Ectodermal cell (in vitro differentiated cells): Measurements from ENCODE around the gene ITGA11.

Experiments
- H3K27ac ChIP-seq: 2 replicates; pipeline ENCODE4 v1.7.0; 2013; ENCODE audit warnings: mild to moderate bottlenecking, low read depth, low read length; ENCODE audit not compliant: insufficient read depth, poor library complexity, severe bottlenecking
- H3K27me3 ChIP-seq: 2 replicates; pipeline ENCODE4 v1.7.0; 2013; ENCODE audit warnings: mild to moderate bottlenecking, low read length; ENCODE audit not compliant: insufficient read depth, control insufficient read depth, poor library complexity, severe bottlenecking
- H3K36me3 ChIP-seq: one replicate; pipeline ENCODE4 v1.7.0; 2013; ENCODE audit warnings: low read length; ENCODE audit not compliant: control insufficient read depth, insufficient read depth
- H3K4me1 ChIP-seq: one replicate; pipeline ENCODE4 v1.7.0; 2013; ENCODE audit warnings: low read length; ENCODE audit not compliant: control insufficient read depth, insufficient read depth
- H3K4me3 ChIP-seq: 2 replicates; pipeline ENCODE4 v1.7.0; 2013; ENCODE audit warnings: low read depth, low read length, control low read depth; ENCODE audit not compliant: insufficient read depth
- H3K9me3 ChIP-seq: 2 replicates; pipeline ENCODE4 v1.7.0; 2013; ENCODE audit warnings: mild to moderate bottlenecking, low read length, moderate library complexity; ENCODE audit not compliant: control insufficient read depth
- WGBS, 2 experiments: methylation state at CpG; one replicate each; pipeline ENCODE4 v1.1.7; 2013; ENCODE audit warnings: missing lambda C conversion rate in 2 of 2; 5-methylcytosine and 5-hydroxymethylcytosine counted together

ITGA11 gene

DNA sequence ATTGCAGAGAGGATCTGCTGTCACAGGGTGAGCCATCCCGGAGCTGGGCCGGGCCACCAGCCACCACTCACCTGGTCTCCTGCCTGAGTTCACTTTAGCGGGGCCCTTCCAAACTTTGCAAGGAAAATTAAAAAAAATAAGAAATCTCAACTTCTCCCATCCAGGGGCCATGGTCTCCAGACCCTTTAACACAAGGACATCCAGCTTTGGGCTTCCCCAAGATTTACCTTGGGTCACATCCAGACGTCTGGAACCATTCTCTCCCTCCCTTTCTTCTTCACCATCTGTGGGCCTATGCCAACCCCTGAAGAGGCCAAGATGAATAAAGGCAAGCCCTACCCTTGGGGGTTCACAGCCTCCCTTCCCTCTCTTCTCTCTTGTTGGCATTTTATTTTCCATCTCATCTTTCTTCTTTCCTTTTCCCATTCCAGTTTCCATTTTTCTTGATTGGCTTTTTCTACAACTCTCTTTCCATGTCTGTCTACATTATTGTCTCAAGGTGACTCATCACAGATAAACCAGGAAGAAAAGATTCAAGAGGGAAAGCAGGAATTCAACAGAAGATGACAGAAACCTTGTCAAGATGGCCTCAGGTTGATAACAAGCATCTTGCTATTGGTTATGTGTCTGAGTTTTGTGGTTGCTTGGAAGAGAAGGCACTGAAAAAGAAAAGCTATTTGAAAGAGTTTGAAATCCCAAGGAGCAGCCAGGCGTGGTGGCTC is 49.5 kb downstream of the ITGA11 start:
- Histone ChIP-seq H3K27me3 (no peaks in the 10 kb centered on the region), H3K27ac (no peak overlapping the region)
- WGBS, 2 experiments = 89 to 90% methylated on average over 5 of the region's 5 CpGs

GRCh38 chr15:68380456-68380855 is 51.5 kb downstream of the ITGA11 start:
- no peaks in the 10 kb centered on the region for H3K4me1 ChIP-seq
- H3K27ac ChIP-seq = no peak overlapping the region
- no peaks in the 10 kb centered on the region for H3K36me3 ChIP-seq
- H3K4me3 ChIP-seq = no peak overlapping the region
- H3K9me3 ChIP-seq = no peaks in the 10 kb centered on the region
- WGBS, 2 experiments = 95 to 98% methylated on average over 5 of the region's 5 CpGs
- no peaks in the 10 kb centered on the region for H3K27me3 ChIP-seq

More for the DNA sequence above, 49.5 kb downstream of the ITGA11 start:
- Histone ChIP-seq H3K4me3 (no peak overlapping the region), H3K4me1 (no peaks in the 10 kb centered on the region), H3K9me3 (no peaks in the 10 kb centered on the region), H3K36me3 (no peaks in the 10 kb centered on the region)

DNA sequence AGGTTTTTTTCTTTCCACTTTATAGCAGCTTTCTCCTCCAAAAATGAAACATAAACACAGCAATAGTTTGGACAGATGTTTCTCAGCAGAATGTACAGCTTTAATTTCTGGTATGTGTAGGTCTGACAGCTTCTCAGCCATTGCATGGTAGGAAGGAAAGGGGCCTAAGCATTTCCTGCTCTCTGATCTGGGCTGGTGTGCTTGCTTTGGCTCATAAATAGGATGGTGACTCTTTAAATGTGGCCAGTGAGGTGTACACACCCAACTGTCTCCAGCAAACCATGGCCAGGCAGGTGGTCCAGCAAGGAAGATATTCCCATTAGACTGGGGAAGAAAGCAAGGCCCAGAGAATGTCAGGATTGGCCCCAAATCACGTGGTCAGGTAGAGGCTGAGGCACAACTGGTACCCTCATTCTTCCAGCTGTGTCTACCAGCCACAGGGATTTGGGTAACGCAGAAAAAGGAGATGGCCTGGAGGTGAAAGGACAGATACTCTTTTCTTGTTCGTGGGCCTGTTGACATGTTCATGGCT is 52.1 kb downstream of the ITGA11 start:
- Histone ChIP-seq H3K9me3 (no peaks in the 10 kb centered on the region), H3K27ac (no peak overlapping the region), H3K4me3 (no peak overlapping the region), H3K4me1 (no peaks in the 10 kb centered on the region), H3K27me3 (no peaks in the 10 kb centered on the region), H3K36me3 (no peaks in the 10 kb centered on the region)
- WGBS, 2 experiments = 83 to 84% methylated on average over 3 of the region's 3 CpGs

- Histone ChIP-seq H3K4me1 (no peaks in the 10 kb centered on the region), H3K27ac (no peak overlapping the region), H3K4me3 (no peak overlapping the region), H3K9me3 (no peaks in the 10 kb centered on the region), H3K27me3 (no peaks in the 10 kb centered on the region), H3K36me3 (no peaks in the 10 kb centered on the region)
- 90 to 92% methylated on average over 8 of the region's 8 CpGs for whole genome bisulfite sequencing, 2 experiments
Observed at GRCh38 chr15:68379058-68379758, 52.8 kb downstream of the ITGA11 start.

DNA sequence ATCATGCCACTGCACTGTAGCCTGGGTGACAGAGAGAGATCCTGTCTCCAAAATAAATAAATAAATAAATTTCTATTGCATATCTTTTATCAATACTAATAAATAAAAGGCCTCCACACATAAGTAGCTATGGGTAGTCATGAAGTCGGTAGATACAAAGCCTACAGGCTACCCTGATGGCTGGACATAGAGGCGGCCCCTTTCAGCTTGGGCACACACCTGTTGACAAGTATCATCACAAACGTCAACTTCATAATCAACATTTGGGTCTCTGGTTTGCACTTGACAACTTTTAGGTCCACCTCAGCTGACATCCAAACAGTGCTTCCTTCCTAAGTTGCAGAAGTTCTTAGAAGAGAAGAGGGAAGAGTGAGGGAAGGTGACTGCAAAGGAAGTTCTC is 53.4 kb downstream of the ITGA11 start:
- no peak overlapping the region for H3K4me3 ChIP-seq
- H3K27me3 ChIP-seq = no peaks in the 10 kb centered on the region
- no peaks in the 10 kb centered on the region for H3K9me3 ChIP-seq
- no peaks in the 10 kb centered on the region for H3K4me1 ChIP-seq
- no peak overlapping the region for H3K27ac ChIP-seq
- H3K36me3 ChIP-seq = no peaks in the 10 kb centered on the region
- WGBS, 2 experiments = 95 to 98% methylated on average over 3 of the region's 3 CpGs

DNA sequence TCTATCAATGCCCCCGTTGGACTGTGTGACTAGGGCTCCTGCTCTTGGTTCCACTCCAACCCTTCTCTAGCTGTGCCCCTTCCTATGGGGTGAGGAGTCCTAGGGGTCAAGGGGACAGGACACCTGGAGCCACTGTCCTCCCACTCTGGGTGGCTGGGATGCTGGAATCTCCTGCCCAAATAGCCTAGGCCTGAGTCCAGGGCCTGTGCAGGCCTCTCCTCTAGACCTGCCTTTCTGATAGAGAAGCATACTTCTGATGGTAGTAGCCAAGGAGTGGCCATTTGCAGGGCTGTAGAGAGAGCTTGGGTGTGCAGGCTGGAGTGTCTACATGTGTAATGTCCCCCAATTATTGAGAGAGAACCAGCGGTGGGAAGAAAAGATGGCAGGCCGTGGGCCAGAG is 54.2 kb downstream of the ITGA11 start:
- Histone ChIP-seq H3K36me3 (no peaks in the 10 kb centered on the region), H3K9me3 (no peaks in the 10 kb centered on the region), H3K27ac (no peak overlapping the region), H3K27me3 (no peaks in the 10 kb centered on the region), H3K4me1 (no peaks in the 10 kb centered on the region), H3K4me3 (no peak overlapping the region)
- WGBS, 2 experiments = 98% methylated on average over 2 to 3 of the region's 3 CpGs

DNA sequence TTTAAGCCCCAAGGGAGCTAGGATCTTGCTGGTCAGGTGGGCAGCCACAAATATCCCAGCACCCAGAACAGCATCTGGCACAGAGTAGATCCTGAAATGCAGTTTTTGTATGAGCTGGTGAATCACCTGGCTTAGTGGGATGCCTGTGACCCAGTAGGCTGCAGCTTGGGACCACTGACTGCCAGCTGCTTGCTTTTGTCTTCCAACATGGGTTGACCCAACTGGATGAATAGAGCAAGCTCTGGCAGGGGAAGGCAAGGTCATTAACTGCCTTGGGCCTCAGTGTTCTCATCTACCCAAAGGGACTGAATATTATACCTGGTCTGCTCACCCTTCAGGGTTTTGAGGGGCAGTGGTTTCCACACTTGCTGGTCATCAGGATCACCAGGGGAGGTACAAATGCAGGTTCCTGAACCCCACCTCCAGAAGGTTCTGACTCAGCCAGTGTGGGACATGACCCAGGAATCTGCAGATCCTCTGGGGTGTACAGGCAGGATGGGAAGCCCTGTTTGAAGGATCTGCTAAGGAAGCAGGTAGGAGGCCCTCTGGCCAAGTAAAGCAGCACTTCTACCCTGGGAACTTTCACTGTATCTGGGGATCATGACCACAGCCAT is 55.4 kb downstream of the ITGA11 start:
- no peak overlapping the region for H3K4me3 ChIP-seq
- no peaks in the 10 kb centered on the region for H3K9me3 ChIP-seq
- no peak overlapping the region for H3K27ac ChIP-seq
- H3K4me1 ChIP-seq = no peaks in the 10 kb centered on the region
- no peaks in the 10 kb centered on the region for H3K36me3 ChIP-seq
- no peaks in the 10 kb centered on the region for H3K27me3 ChIP-seq

DNA sequence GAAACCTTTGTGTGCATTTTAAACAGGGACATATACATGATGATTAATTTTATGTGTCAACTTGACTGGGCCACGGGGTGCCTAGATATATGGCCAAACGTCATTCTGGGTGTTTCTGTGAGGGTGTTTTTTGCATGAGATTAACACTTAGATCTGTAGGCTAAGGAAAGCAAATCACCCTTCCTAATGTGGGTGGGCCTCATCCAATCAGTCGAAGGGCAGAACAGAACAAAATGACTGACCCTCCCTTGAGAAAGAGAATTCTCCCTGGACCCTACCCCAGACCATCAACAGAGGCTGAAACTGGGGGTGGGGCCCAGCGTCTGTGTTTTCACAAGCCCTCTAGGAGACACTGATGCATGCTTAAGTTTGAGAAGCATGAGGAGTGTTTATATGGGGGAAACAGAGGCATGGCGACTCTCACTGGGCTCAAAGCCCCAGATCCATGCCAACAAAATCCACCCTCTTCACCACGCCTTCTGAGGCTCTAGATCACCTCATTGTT is 56.2 kb downstream of the ITGA11 start:
- no peaks in the 10 kb centered on the region for H3K36me3 ChIP-seq
- no peaks in the 10 kb centered on the region for H3K27me3 ChIP-seq
- 95% methylated on average over 6 of the region's 6 CpGs for WGBS, 2 experiments
- H3K4me3 ChIP-seq = no peak overlapping the region
- no peaks in the 10 kb centered on the region for H3K4me1 ChIP-seq
- no peaks in the 10 kb centered on the region for H3K9me3 ChIP-seq
- H3K27ac ChIP-seq = no peak overlapping the region

GRCh38 chr15:68375191-68375631 is 56.8 kb downstream of the ITGA11 start:
- Histone ChIP-seq H3K27ac (no peak overlapping the region), H3K4me1 (no peaks in the 10 kb centered on the region), H3K27me3 (no peaks in the 10 kb centered on the region), H3K4me3 (no peak overlapping the region), H3K9me3 (no peaks in the 10 kb centered on the region), H3K36me3 (no peaks in the 10 kb centered on the region)
- WGBS, 2 experiments = 49 to 57% methylated on average over 5 of the region's 5 CpGs

- H3K27ac ChIP-seq = peak overlapping the region; percentile 6
- no peaks in the 10 kb centered on the region for H3K4me1 ChIP-seq
- H3K9me3 ChIP-seq = no peaks in the 10 kb centered on the region
- no peaks in the 10 kb centered on the region for H3K36me3 ChIP-seq
- WGBS, 2 experiments = 86 to 92% methylated on average over 2 of the region's 2 CpGs
- no peaks in the 10 kb centered on the region for H3K27me3 ChIP-seq
- H3K4me3 ChIP-seq = no peak overlapping the region
Observed at GRCh38 chr15:68374168-68374745, 57.7 kb downstream of the ITGA11 start.
